SK-N-DZ (cell line): ENCODE results near the gene STOX1.
A peak's percentile ranks its signal among the peaks of the same experiment; 100 is the strongest.
"Not testable (repeated sequence)": the region's sequence is repeated elsewhere in the genome, so short reads cannot be mapped to it uniquely, and the experiment has no call there.

Source experiments
- DNase-seq: peaks from one replicate; pipeline ENCODE4 v3.0.0-alpha.2; 2015; ENCODE audit warnings: low spot score

The STOX1 gene

GRCh38 chr10:68877482-68878110 lies 50.3 kb downstream of the STOX1 start:
- no peak for DNase-seq

- DNase-seq = no peak
These were observed 51.2 kb downstream of the STOX1 start for GRCh38 chr10:68878496-68878895.

GRCh38 chr10:68879628-68880027 lies 52.3 kb downstream of the STOX1 start:
- no peak for DNase-seq

GRCh38 chr10:68880181-68880580 lies 52.9 kb downstream of the STOX1 start:
- no peak for DNase-seq

- no peak for DNase-seq
These were observed 67.7 kb downstream of the STOX1 start for GRCh38 chr10:68895041-68895440.

- DNase-seq = peak; percentile 77
These were observed 70.0 kb downstream of the STOX1 start for GRCh38 chr10:68897336-68897741.

GRCh38 chr10:68899186-68899745 lies 71.9 kb downstream of the STOX1 start:
- no peak for DNase-seq

GRCh38 chr10:68900427-68901104 lies 73.2 kb downstream of the STOX1 start:
- no peak for DNase-seq

- DNase-seq = peak; percentile 100
These were observed 74.0 kb downstream of the STOX1 start, which contains the start of gene DDX50 for GRCh38 chr10:68901105-68901927. Gene DDX50 (plus strand): TSS chr10:68901315. CDS start chr10:68901385, 70 bp downstream.

- DNase-seq = no peak
These were observed 75.1 kb downstream of the STOX1 start for GRCh38 chr10:68902382-68902781.

- no peak for DNase-seq
These were observed 97.3 kb downstream of the STOX1 start for GRCh38 chr10:68924593-68924992.

GRCh38 chr10:68925489-68925888 lies 98.2 kb downstream of the STOX1 start:
- DNase-seq = no peak

- not testable (repeated sequence) for DNase-seq
These were observed 101.8 kb downstream of the STOX1 start for GRCh38 chr10:68929157-68929556.

- not testable (repeated sequence) for DNase-seq
These were observed 102.6 kb downstream of the STOX1 start for GRCh38 chr10:68929888-68930287.

- DNase-seq = not testable (repeated sequence)
These were observed 105.5 kb downstream of the STOX1 start for GRCh38 chr10:68932860-68933259.

- DNase-seq = no peak
These were observed 107.7 kb downstream of the STOX1 start for GRCh38 chr10:68934994-68935393.

GRCh38 chr10:68938117-68938516 lies 110.8 kb downstream of the STOX1 start:
- no peak for DNase-seq

- no peak for DNase-seq
These were observed 111.6 kb downstream of the STOX1 start for GRCh38 chr10:68938884-68939283.

GRCh38 chr10:68940917-68941316 lies 113.6 kb downstream of the STOX1 start:
- DNase-seq = not testable (repeated sequence)
